Gastrocnemius medialis (tissue), 4 donors: ENCODE data around the gene CREBBP.

Experiments
- POLR2A ChIP-seq, 2 donors: fragments of 450-650 bp; IDR thresholded peaks; one replicate each; pipeline ENCODE4 v1.6.1; 2017; ENCODE audit warnings: antibody characterized with exemption in 2 of 2, mild to moderate bottlenecking in 2 of 2, moderate library complexity in 2 of 2
- TF ChIP-seq, protein P1 (sequence below), 5 experiments: fragments of 450-650 bp in 3 of 5; fragments of 200-600 bp in 2 of 5; sonication (generic) in 2 of 5; IDR thresholded peaks in 4 of 5; conservative IDR thresholded peaks in 1 of 5; 1 replicate in 4 of 5; 2 replicates in 1 of 5; pipeline ENCODE4 v1.5.1; 2016 to 2019; ENCODE audit warnings: antibody characterized with exemption in 5 of 5, mild to moderate bottlenecking in 3 of 5, moderate library complexity in 3 of 5

DNA sequence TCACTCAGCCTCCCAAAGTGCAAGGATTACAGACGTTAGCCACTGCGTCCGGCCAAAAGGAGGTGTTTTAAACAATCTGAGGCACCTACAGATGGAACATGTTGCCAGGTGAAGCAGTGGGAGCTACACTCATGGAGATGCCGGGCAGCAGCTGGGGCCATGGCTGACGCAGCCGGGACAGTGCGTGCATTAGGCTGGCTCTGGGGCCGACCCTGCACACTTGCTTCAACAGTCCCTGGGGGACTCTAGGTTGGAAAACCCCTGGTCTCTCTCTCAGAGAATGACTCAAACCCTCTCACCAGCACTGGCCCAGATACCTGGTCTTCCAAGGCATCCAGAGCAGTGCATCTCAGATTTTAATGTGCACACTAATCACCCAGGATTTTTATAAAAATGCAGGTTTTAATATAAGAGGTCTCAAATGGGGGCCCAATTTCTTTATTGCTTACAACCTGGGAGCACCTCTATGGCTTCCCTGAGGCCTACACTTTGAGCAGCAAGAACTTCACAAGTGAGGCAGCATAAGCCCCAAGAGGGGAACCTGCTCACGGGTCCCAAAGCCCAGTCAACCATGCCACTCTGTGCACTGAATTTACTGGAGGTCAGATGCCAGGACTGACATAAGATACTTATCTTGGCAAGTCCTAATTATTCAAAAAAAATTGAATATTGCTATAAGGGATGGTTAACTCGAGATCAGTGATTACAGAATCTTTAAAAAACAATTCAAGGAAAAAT is 92.4 kb downstream of the CREBBP start:
- TF ChIP-seq, protein P1, sequence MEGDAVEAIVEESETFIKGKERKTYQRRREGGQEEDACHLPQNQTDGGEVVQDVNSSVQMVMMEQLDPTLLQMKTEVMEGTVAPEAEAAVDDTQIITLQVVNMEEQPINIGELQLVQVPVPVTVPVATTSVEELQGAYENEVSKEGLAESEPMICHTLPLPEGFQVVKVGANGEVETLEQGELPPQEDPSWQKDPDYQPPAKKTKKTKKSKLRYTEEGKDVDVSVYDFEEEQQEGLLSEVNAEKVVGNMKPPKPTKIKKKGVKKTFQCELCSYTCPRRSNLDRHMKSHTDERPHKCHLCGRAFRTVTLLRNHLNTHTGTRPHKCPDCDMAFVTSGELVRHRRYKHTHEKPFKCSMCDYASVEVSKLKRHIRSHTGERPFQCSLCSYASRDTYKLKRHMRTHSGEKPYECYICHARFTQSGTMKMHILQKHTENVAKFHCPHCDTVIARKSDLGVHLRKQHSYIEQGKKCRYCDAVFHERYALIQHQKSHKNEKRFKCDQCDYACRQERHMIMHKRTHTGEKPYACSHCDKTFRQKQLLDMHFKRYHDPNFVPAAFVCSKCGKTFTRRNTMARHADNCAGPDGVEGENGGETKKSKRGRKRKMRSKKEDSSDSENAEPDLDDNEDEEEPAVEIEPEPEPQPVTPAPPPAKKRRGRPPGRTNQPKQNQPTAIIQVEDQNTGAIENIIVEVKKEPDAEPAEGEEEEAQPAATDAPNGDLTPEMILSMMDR (IDR thresholded peaks at IDR 0.05 in 4 of 5, conservative IDR thresholded peaks at IDR 0.05 in 1 of 5) = no peak
- TF ChIP-seq POLR2A (IDR thresholded peaks at IDR 0.05) = no peak
